ENCODE results near the gene TET3. TPM values are rescaled to one million over a fixed set of nuclear protein-coding genes. Genes with fewer than 3 reads are reported as not detected.
A peak's percentile ranks its signal among the peaks of the same experiment; 100 is the strongest.

The TET3 gene
- total RNA-seq, 1 donor: 6.1 TPM

- TF ChIP-seq, protein P1, sequence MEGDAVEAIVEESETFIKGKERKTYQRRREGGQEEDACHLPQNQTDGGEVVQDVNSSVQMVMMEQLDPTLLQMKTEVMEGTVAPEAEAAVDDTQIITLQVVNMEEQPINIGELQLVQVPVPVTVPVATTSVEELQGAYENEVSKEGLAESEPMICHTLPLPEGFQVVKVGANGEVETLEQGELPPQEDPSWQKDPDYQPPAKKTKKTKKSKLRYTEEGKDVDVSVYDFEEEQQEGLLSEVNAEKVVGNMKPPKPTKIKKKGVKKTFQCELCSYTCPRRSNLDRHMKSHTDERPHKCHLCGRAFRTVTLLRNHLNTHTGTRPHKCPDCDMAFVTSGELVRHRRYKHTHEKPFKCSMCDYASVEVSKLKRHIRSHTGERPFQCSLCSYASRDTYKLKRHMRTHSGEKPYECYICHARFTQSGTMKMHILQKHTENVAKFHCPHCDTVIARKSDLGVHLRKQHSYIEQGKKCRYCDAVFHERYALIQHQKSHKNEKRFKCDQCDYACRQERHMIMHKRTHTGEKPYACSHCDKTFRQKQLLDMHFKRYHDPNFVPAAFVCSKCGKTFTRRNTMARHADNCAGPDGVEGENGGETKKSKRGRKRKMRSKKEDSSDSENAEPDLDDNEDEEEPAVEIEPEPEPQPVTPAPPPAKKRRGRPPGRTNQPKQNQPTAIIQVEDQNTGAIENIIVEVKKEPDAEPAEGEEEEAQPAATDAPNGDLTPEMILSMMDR (IDR thresholded peaks at IDR 0.05; ENCODE audit: insufficient read depth, low read length): no peak
- DNase-seq (ENCODE audit: low read depth): peak; percentile 43
- no peak overlapping the region for H3K4me3 ChIP-seq (ENCODE audit: low read depth, low read length)
These were observed 15.3 kb downstream of the TET3 start for GRCh38 chr2:73999881-74000597.

- H3K4me3 ChIP-seq (ENCODE audit: low read depth, low read length): no peak overlapping the region
- TF ChIP-seq, protein P1 (IDR thresholded peaks at IDR 0.05; ENCODE audit: insufficient read depth, low read length): no peak
- DNase-seq (ENCODE audit: low read depth): no peak
These were observed 16.0 kb downstream of the TET3 start for GRCh38 chr2:74000666-74001065.

GRCh38 chr2:74001121-74001520, 16.4 kb downstream of the TET3 start:
- TF ChIP-seq, protein P1 (IDR thresholded peaks at IDR 0.05; ENCODE audit: insufficient read depth, low read length): no peak
- no peak for DNase-seq (ENCODE audit: low read depth)
- no peak overlapping the region for H3K4me3 ChIP-seq (ENCODE audit: low read depth, low read length)

- H3K4me3 ChIP-seq (ENCODE audit: low read depth, low read length): peak overlapping the region; percentile 71
- TF ChIP-seq, protein P1 (IDR thresholded peaks at IDR 0.05; ENCODE audit: insufficient read depth, low read length): no peak
- no peak for DNase-seq (ENCODE audit: low read depth)
These were observed 17.2 kb downstream of the TET3 start for GRCh38 chr2:74001781-74002504.

- H3K4me3 ChIP-seq (ENCODE audit: low read depth, low read length): peak overlapping the region; percentile 83
- DNase-seq (ENCODE audit: low read depth): peak; percentile 73
- TF ChIP-seq, protein P1 (IDR thresholded peaks at IDR 0.05; ENCODE audit: insufficient read depth, low read length): peak; percentile 19
These were observed 18.1 kb downstream of the TET3 start for GRCh38 chr2:74002505-74003421.

DNA sequence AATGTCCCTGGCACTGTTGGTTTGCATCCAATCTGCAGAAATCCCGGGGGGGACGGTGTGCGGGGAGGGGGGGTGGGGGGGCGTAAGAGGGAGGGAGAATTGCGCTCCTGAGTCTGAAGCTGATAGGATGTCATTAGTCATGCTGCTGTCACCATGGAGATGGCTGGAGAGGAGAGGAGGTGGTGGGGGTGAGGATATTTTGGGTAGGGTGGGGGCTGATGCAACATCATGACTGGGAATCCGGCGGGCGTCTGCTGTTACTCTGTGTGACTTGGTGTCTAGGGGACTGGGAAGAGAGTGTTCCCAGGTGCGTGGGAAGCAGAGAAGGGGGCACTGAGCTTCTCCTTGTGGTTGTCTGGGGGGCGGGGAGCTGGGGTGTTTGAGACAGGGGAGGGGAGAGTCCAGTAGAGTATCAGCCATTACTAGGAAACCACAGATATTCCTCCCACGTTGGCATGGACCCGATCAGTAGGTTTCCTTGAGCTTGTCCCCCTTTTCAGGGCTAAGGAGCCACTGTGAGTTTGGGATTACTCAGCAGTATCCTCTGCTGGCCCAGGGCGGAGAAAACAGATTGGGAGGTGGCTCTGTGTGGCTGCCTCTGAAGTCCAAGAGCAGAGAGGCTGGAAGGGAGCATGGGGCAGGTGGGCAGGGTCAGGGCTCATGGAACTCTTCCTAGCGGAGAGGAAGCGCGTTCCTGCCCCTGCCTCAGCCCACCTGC, 18.9 kb downstream of the TET3 start:
- DNase-seq (ENCODE audit: low read depth): peak; percentile 84
- H3K4me3 ChIP-seq (ENCODE audit: low read depth, low read length): peak overlapping the region; percentile 83
- TF ChIP-seq, protein P1 (IDR thresholded peaks at IDR 0.05; ENCODE audit: insufficient read depth, low read length): peak; percentile 5
